Tibial nerve (tissue), 4 donors: ENCODE measurements around the gene TUBG2.

Source experiments
- CTCF ChIP-seq, 5 experiments: fragments of 200-600 bp in 3 of 5; fragments of 450-650 bp in 2 of 5; sonication (generic) in 3 of 5; IDR thresholded peaks; one replicate each; pipeline ENCODE4 v1.5.1; 2016 to 2019; ENCODE audit warnings: antibody characterized with exemption in 5 of 5, mild to moderate bottlenecking in 3 of 5, moderate library complexity in 2 of 5
- EP300 ChIP-seq, 2 donors: sonication (generic); formaldehyde crosslinking; IDR thresholded peaks; one replicate each; pipeline ENCODE4 v1.6.1; 2017; ENCODE audit warnings: antibody characterized with exemption in 2 of 2, mild to moderate bottlenecking in 1 of 2
- POLR2A ChIP-seq, 2 donors: fragments of 450-650 bp; IDR thresholded peaks; one replicate each; pipeline ENCODE4 v1.6.1; 2017; ENCODE audit warnings: antibody characterized with exemption in 2 of 2, mild to moderate bottlenecking in 2 of 2, moderate library complexity in 2 of 2

GRCh38 chr17:42672038-42672437 lies 13.0 kb downstream of the TUBG2 start:
- no peak for TF ChIP-seq EP300 (IDR thresholded peaks at IDR 0.05)
- no peak for TF ChIP-seq CTCF (IDR thresholded peaks at IDR 0.05)
- TF ChIP-seq POLR2A (IDR thresholded peaks at IDR 0.05) = no peak
